ENCODE data around the gene SLC8A1.

DNA sequence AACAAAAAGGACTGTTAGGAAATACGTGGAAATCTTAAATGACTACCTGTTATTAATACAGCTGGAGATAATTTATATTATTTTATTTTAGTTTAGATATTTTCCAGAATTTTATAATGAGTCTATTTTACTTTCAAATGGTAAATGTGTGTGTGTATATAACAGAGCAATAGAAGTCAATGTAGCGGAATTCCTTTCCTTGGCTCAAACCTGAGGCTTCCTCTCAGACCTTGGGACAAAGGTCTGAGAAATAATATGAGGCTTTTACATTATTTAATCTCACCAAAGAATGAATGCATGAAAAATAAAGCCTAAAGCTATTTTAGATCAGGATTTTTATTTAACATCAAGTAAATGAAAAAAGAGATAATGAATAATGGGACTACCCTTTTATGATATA is 65.7 kb downstream of the SLC8A1 start:
- TF ChIP-seq POLR2A (IDR thresholded peaks at IDR 0.05; ENCODE audit: low read length) (no peak), GATA1 (IDR thresholded peaks at IDR 0.05; ENCODE audit: low read depth, low read length) (no peak)

Data from erythroblast (primary cell).